HG02885 (cell line): ENCODE data around the gene NOS3.
A peak's percentile ranks its signal among the peaks of the same experiment; 100 is the strongest.
"Not testable (repeated sequence)": the region's sequence is repeated elsewhere in the genome, so short reads cannot be mapped to it uniquely, and the experiment has no call there.

Experiments
- ATAC-seq: cut with Tn5 transposase; IDR thresholded peaks from one replicate; pipeline ENCODE4 v1.9.1; 2021; ENCODE audit warnings: mild to moderate bottlenecking; ENCODE audit not compliant: unreplicated experiment, poor library complexity

Gene NOS3

DNA sequence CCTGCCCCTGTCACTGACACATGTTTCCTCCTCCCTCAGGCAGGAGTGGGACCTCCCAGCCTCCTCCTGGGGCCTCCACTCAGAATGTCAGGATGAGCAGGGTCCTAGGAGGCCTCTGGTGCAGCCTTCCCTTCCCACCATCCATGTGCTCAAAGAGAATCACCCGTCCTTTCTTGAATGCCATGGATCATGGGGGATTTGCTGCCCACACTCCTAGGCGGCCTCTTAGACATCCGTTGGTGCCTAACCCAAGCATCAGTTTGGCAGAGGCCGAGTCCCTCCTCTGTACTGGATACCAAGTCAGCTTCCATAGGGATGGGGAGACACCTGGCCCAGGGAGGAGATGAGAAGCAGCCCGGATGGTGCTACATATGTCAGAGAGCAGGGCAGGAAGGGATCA, 7.0 kb downstream of the NOS3 start:
- ATAC-seq = no peak

DNA sequence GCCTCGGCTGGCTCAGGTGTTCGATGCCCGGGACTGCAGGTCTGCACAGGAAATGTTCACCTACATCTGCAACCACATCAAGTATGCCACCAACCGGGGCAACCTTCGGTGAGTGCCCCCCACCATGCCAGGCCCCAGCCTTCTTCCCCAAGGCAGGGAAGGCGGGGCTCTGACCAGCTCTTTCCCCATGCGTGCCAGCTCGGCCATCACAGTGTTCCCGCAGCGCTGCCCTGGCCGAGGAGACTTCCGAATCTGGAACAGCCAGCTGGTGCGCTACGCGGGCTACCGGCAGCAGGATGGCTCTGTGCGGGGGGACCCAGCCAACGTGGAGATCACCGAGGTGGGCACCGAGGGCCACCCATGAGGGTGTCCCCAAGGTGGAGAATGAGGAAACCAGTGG, 7.5 kb downstream of the NOS3 start:
- no peak for ATAC-seq

DNA sequence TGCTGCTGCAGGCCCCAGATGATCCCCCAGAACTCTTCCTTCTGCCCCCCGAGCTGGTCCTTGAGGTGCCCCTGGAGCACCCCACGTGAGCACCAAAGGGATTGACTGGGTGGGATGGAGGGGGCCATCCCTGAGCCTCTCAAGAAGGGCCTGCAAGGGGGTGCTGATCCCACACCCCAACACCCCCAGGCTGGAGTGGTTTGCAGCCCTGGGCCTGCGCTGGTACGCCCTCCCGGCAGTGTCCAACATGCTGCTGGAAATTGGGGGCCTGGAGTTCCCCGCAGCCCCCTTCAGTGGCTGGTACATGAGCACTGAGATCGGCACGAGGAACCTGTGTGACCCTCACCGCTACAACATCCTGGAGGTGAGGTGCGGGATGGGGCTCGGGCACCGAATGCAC, 8.2 kb downstream of the NOS3 start:
- ATAC-seq = no peak

DNA sequence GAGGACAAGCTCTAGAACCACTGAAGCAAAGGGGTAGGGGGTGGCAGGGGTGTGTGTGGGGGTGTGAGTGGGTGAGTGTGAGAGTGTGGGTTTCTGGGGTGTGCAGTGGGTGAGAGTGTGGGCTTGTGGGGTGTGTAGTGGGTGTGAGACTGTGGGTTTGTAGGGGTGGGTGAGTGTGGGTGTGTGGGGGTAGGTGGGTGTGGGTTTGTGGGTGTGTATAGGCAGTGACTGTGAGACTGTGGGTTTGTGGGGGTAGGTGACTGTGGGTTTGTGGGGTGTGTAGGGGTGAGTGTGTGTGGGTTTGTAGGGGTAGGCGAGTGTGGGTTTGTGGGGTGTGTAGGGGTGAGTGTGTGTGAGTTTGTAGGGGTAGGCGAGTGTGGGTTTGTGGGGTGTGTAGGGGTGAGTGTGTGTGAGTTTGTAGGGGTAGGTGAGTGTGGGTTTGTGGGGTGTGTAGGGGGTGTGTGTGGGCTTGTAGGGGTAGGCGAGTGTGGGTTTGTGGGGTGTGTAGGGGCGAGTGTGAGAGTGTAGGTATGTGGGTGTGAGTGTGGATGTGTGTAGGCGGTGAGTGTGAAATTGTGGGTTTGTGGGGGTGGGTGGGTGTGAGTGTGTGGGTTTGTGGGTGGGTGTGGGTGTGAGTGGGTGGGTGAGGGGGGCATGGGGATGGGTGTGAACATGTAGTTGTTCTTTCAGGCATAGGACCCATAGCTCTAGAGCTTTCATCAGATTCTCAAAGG, 8.8 kb downstream of the NOS3 start:
- ATAC-seq = no peak

DNA sequence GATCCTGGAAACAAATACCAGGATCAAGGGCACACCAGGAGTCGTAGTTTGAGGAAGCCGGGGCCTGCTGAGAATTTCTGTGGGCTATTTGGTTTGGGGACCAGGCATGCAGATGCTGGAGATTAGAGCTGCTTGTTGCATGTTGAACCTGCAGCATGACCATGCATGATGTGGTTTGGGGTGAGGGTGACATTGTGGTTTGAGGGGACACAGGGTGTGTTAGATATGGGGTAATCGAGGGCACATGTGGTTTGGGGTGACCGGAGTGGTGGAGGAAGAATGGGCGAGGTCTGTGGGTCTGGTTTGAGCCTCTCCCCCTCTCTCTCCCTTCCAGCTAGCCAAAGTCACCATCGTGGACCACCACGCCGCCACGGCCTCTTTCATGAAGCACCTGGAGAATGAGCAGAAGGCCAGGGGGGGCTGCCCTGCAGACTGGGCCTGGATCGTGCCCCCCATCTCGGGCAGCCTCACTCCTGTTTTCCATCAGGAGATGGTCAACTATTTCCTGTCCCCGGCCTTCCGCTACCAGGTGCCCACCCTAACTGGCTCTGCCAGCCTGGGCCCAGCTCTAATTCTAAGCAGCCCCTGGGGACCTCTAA, 10.2 kb downstream of the NOS3 start:
- no peak for ATAC-seq

DNA sequence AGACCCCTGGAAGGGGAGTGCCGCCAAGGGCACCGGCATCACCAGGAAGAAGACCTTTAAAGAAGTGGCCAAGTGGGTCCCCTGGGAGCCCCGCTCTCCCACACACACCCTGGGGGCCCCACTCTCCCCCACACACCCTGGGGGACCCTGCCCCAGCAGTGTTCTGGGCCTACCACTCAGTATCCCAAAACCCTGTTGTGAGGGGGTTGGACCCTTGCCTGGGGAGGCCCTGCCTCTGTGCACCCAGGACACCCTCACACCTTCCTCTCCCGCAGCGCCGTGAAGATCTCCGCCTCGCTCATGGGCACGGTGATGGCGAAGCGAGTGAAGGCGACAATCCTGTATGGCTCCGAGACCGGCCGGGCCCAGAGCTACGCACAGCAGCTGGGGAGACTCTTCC, 10.7 kb downstream of the NOS3 start:
- no peak for ATAC-seq

DNA sequence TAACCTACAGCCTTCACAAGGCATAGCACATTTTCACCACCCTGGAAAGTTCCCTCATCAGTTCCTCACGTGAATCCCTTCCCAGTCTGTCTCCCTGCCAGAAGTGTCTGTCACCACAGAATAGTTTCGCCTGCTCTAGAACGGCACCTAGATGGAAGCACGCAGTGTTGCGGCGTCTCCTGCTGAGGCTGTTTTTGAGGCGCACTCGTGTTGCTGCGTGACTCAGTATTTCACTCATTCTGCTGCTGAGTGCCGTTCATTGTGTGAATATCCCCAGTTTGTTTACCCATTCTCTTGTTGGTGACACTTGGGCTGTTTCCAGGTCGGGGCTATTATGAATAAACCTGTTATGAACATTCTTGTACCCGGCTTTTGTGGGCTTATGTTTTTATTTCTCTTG, 12.8 kb downstream of the NOS3 start:
- ATAC-seq = no peak

DNA sequence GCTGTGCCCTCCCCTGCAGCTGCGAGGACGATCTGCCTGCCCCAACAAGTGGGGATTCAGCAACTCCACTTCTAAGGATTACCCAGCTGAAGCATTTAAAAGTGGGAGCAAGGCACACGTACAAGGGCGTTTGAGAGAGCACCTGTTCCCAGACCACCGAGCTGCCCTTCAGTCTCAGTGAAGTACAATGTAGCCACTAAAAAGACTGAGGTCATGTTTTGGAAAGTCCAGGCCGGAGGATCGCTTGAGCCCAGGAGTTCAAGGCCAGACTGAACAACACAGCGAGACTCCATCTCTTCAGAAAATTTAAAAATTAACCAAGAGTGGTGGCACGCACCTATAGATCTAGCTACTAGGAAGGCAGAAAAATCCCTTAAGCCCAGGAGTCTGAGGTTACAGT, 14.7 kb downstream of the NOS3 start:
- ATAC-seq = no peak

DNA sequence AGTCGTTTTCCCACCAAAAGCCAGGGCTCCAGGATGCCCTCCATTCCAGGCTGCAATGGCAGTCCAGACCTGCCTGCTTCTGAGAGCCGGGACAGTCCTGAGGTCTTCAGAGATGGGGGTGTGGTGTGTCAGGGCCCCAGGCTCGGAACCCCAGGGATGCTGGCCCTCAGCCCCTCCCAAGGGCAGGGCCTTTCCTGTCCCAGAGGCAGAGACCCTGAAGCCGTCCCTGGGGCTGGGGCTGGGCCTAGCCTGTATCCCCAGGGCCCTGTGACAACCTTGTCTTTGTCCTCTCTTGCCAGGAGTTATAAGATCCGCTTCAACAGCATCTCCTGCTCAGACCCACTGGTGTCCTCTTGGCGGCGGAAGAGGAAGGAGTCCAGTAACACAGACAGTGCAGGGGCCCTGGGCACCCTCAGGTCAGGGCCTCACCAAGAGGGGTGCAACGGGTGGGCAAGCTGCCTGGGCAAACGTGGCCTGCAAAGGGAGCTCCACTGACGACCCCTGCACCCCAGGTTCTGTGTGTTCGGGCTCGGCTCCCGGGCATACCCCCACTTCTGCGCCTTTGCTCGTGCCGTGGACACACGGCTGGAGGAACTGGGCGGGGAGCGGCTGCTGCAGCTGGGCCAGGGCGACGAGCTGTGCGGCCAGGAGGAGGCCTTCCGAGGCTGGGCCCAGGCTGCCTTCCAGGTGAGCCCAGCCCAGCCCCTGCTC, 15.9 kb downstream of the NOS3 start:
- ATAC-seq = no peak

DNA sequence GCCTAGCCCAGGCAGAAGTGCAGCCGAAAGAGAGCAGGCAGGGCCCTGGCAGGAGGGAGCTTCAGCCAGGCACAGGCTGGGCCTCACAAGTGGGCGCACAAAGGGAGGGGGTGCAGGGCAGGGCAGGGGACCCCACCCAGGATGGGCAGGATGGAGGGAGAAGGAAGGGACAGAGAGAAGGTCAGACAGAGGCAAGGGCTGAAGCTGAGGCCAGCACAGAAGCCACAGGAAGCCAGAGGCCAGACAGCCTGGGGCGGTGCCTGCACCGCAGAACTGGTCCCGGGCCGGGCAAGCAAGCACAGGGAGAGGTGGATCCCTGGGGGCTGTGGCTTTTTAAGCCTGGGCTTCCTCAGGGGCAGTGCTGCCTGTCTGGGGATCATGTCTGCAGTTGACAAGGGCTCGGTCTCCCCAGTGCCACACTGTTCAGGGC, 16.7 kb downstream of the NOS3 start:
- no peak for ATAC-seq

DNA sequence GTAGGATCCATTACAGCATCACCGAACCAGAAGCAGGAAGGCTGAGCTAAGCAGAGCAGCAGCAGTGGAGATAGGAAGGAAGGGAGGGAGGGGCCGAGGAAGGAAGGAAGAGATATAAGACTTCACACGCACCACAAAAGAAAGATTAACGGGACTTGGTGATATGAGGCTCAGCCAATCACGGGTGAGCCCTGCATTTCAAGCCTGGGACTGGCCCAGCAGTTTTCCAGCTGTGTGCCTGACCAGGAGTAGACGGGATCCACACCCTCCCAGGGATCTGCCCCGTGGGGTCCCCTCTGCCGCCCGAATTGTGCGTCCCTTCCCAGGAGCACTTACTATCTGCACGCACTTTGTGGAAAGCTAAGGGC, 17.3 kb downstream of the NOS3 start:
- no peak for ATAC-seq

DNA sequence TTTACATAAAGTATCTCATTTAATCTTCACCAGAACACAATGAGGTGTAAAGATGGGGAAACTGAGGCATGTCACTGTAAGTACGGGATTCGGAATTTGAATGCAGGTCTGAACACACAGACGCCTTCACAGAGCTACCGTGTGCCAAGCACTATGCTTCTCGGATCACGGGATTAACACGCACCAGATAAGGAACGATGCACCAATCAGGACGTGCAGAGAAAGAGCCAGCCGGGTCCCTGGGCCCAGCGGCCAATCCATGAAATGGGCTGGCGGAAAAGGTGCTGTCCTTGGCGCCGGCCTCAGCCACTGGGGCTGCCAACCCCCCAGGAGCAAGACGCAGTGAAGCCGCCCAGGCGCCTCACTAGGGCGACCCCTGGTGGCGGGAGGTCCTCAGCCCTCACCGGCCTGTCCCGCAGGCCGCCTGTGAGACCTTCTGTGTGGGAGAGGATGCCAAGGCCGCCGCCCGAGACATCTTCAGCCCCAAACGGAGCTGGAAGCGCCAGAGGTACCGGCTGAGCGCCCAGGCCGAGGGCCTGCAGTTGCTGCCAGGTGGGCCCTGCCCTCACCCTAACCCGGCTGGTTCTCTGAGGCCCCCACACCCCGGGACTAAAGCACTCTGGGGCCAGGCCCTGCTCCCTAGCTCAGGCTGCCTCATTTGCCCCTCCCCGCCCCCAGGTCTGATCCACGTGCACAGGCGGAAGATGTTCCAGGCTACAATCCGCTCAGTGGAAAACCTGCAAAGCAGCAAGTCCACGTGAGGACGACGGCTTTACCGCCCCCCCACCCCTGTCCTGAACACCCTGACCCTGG, 17.9 kb downstream of the NOS3 start:
- peak; percentile 79 for ATAC-seq

DNA sequence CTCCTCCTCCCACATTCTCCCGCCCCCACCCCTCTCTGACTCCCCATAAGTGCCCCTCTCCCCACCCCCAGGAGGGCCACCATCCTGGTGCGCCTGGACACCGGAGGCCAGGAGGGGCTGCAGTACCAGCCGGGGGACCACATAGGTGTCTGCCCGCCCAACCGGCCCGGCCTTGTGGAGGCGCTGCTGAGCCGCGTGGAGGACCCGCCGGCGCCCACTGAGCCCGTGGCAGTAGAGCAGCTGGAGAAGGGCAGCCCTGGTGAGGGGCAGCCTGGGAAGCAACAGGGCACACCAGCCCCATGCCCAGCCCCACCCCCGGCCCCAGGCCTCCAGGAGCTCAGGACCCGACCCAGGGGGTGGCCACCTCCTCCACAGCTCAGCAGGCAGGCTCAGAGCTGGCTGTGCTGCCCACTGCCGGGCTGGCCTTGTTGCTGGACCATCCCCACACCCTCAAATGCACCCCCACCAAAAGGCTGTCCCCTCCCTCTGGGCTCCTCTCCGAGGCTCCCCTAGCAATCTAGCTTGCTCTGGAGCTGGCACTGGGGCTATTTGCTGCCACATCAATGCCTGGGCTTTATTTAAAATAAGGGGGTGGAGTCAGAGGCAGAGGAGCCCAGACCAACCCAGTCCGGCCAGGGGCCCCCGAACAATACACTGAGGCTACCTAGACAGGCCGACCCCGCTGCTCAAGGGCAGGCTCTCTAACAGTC, 18.7 kb downstream of the NOS3 start:
- no peak for ATAC-seq

DNA sequence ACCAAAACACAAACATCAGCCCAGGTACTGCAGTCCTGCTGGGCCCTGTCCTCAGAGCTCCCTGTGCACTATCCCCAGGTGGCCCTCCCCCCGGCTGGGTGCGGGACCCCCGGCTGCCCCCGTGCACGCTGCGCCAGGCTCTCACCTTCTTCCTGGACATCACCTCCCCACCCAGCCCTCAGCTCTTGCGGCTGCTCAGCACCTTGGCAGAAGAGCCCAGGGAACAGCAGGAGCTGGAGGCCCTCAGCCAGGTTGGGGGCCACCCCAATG, 19.2 kb downstream of the NOS3 start:
- ATAC-seq = no peak

DNA sequence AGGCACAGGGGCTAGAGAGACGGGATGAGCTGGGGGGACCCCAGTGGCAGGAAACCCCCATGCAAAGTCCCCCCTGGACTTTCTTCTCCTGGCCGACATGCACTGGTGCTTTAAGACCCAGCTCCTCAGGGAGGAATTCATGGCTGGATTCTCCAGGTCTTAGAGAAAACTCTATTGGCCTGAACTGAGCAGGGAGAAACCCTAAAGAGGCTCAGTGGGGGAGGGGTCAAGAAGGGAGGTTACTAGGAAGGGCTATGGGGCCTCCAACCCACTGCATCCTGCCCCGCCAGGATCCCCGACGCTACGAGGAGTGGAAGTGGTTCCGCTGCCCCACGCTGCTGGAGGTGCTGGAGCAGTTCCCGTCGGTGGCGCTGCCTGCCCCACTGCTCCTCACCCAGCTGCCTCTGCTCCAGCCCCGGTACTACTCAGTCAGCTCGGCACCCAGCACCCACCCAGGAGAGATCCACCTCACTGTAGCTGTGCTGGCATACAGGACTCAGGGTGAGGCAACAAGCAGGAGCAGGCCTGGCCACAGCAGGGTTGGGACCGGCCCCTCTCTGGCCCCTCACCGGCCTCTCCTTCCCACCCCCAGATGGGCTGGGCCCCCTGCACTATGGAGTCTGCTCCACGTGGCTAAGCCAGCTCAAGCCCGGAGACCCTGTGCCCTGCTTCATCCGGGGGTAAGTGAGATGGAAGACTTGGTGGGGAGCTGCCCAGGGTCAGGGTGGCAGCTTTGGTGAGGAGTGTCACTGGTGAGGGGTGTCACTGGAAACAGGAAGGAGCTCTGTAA, 19.7 kb downstream of the NOS3 start:
- ATAC-seq = no peak

DNA sequence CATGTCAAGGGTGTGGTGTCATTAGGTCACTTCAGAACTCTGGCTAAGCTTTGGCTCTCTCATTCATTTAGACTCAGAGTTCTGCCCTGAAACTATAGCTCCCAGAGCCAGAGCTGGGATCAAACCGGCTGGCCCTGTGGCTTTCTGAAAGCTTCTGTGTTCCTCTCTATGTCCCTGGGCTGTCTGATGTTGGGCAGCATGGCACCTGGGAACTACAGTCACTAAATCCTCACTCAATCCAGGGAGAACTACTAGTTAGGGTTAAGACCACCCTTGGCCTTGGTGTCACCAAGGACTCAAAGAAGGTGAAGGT, 20.2 kb downstream of the NOS3 start:
- no peak for ATAC-seq

DNA sequence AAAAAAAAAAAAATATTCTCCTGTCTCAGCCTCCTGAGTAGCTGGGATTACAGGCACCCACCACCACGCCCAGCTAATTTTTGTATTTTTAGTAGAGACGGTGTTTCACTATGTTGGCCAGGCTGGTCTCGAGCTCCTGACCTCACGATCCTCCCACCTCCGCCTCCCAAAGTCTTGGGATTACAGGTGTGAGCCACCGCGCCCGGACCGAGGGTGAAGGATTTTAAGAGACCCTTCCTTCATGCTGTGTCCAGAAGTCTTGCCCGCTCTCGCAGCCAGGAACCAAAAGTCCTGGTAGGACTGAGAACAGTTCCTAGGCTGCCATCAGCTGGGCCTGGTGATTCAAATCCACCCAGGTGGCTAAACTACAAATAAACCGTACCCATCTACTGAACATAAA, 20.8 kb downstream of the NOS3 start:
- ATAC-seq = not testable (repeated sequence)

DNA sequence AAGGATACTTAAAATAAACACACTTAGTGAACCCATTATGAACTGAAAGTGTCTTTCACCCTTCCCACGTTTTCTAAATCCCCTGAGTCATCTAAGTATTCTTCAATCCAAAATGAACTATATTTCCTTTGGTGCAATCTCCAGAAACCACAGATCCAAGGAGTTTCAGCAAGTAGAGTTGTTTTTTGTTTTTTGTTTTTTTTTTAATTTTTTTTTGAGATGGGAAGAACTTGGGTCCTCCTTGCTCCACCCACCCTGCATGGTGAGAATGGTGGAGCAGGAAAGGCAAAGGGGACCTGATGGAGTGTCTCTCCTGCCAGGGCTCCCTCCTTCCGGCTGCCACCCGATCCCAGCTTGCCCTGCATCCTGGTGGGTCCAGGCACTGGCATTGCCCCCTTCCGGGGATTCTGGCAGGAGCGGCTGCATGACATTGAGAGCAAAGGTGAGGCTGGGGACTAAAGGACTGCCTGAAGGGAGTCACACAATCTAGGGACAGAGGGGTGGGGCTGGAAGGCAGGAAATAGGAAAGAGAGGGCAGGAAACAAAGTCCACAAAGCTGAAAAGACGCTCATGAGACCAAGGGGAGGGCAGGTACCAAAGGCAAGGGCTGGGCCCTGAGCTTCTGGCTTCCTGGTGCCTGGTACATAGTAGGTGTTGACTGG, 21.3 kb downstream of the NOS3 start:
- ATAC-seq = no peak

DNA sequence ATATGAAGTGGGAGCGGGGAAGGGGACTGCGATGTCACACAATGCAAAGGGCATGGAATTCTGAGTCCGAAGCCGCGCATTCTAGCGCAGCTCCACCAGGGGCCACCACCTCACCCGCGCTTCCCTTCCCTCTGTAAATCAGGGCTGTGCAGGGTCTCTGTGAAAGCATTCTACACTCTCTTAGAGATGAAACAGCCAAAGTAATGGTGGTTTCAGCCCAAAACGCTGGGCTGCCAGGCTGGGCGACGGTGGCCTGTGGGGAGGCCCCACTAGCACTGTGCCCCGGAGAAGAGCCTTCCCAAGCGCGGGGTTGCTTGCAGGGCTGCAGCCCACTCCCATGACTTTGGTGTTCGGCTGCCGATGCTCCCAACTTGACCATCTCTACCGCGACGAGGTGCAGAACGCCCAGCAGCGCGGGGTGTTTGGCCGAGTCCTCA, 22.1 kb downstream of the NOS3 start:
- ATAC-seq = no peak
